SU-DHL-6 (cell line): ENCODE results near the gene KMT5B.

ENCODE experiments used
- H2AFZ ChIP-seq: fragments of 200-600 bp; sonication (generic); 2 replicates; pipeline ENCODE4 v1.6.1; 2014; ENCODE audit warnings: low read depth, mild to moderate bottlenecking, moderate library complexity, mixed read lengths, antibody characterized with exemption, low read length; ENCODE audit not compliant: severe bottlenecking
- H3F3A ChIP-seq: fragments of 200-600 bp; shearing (Covaris generic); 2 replicates; pipeline ENCODE4 v1.6.0; 2016; ENCODE audit warnings: antibody characterized with exemption, mild to moderate bottlenecking; ENCODE audit not compliant: insufficient read depth
- H3K27ac ChIP-seq: fragments of 200-600 bp; sonication (generic); 2 replicates; pipeline ENCODE4 v1.5.1; 2016; ENCODE audit warnings: low read depth, mild to moderate bottlenecking, low read length, moderate library complexity, mixed read lengths
- H3K27me3 ChIP-seq: fragments of 200-600 bp; sonication (generic), shearing (Covaris generic); 2 replicates; pipeline ENCODE4 v1.6.0; 2014; ENCODE audit warnings: mild to moderate bottlenecking, low read length
- H3K36me3 ChIP-seq: fragments of 200-600 bp; sonication (generic); 2 replicates; pipeline ENCODE4 v1.6.1; 2014; ENCODE audit warnings: mild to moderate bottlenecking, low read length, mixed read lengths
- H3K4me2 ChIP-seq: fragments of 300-600, 200-600 bp; shearing (Covaris generic), sonication (generic); 2 replicates; pipeline ENCODE4 v1.6.0; 2014; ENCODE audit warnings: low read length, low read depth, mild to moderate bottlenecking; ENCODE audit not compliant: poor library complexity, severe bottlenecking
- H3K4me3 ChIP-seq: fragments of 200-600 bp; sonication (generic); 2 replicates; pipeline ENCODE4 v1.5.1; 2014; ENCODE audit warnings: antibody characterized with exemption, low read length, mild to moderate bottlenecking, mixed read lengths; ENCODE audit not compliant: insufficient read depth, poor library complexity, severe bottlenecking
- H3K79me2 ChIP-seq: fragments of 200-600 bp; sonication (generic); 2 replicates; pipeline ENCODE4 v1.6.1; 2014; ENCODE audit warnings: mild to moderate bottlenecking, low read length, moderate library complexity; ENCODE audit not compliant: insufficient read depth
- H3K9ac ChIP-seq: fragments of 200-600 bp; sonication (generic); 2 replicates; pipeline ENCODE4 v1.7.0; 2014; ENCODE audit warnings: mild to moderate bottlenecking, low read length
- H3K9me2 ChIP-seq: fragments of 200-600 bp; sonication (generic); replicated peaks from 2 replicates; pipeline ENCODE4 v1.6.1; 2014; ENCODE audit warnings: low read length; ENCODE audit not compliant: insufficient read depth
- H3K9me3 ChIP-seq: fragments of 200-600 bp; sonication (generic); 2 replicates; pipeline ENCODE4 v1.6.1; 2014; ENCODE audit warnings: low read length, mixed read lengths; ENCODE audit not compliant: insufficient read depth
- H4K20me1 ChIP-seq: fragments of 200-600 bp; sonication (generic); 2 replicates; pipeline ENCODE4 v1.6.1; 2014; ENCODE audit warnings: low read depth, mild to moderate bottlenecking, antibody characterized with exemption, low read length, moderate library complexity, mixed read lengths
- EZH2phosphoT487 ChIP-seq: fragments of 200-600 bp; sonication (generic), shearing (Covaris generic); conservative IDR thresholded peaks from 2 replicates; pipeline ENCODE4 v1.6.1; 2018; ENCODE audit warnings: mild to moderate bottlenecking, antibody characterized with exemption, low read length, moderate library complexity, mixed read lengths
- TF ChIP-seq, protein P1 (sequence below): fragments of 200-600 bp; sonication (generic); IDR thresholded peaks from one replicate; pipeline ENCODE4 v1.5.1; 2017; ENCODE audit warnings: antibody characterized with exemption, mild to moderate bottlenecking, low read length, moderate library complexity; ENCODE audit not compliant: insufficient read depth, poor library complexity, severe bottlenecking

KMT5B gene

DNA sequence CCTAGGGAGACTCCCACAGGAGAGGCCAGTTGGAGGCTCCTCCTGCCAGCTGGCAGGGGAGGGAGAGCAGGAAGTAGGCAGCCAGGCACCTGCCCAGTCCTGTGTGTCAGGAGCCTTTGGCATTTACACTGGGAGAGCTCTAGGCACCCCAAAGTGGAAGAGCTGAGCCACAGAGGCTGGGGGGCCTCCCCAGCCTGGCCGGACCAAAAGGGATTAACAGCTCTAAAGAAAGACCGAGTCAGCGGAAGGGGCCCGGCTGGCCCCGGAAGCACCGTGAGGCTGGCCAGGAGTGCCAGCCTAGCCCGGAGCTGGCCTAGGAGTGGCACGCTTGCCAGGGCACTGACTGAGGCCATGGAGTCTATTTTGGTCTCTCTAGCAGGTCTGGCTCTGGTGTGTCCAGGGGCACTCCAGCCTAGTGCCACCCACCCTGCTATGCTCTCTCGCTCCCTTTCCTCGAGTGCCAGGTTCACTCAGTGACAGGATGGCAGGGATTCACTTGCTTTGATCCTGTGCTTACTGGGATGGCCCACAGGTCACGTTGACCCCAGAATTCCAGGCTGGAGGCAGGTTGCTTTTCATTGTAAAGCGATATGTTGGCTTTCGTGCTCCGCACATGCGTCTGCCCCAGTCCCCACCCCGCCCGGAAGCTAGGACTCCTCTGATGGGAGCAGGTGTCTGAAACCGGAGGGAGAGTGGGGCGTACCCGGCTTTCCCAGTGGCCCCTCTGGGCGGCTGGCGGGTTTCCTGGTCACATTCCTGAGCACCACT lies 3.3 kb upstream of the KMT5B start:
- Histone ChIP-seq H3K27ac (no peak overlapping the region), H3K9me3 (no peaks in the 10 kb centered on the region), H2AFZ (no peak overlapping the region), H3K36me3 (no peaks in the 10 kb centered on the region), H3K79me2 (peaks cover 13% of the 10 kb centered on the region; the same call in 1 of the 2 replicates), H3K9ac (no peak overlapping the region), H3K4me2 (no peak overlapping the region), H3F3A (no peaks in the 10 kb centered on the region), H3K4me3 (no peak overlapping the region), H4K20me1 (0 out of 2 replicates have a peak, but pooled peaks cover 4% of the 10 kb centered on the region), H3K27me3 (no peaks in the 10 kb centered on the region), H3K9me2 (no peaks in the 10 kb centered on the region)
- TF ChIP-seq, protein P1, sequence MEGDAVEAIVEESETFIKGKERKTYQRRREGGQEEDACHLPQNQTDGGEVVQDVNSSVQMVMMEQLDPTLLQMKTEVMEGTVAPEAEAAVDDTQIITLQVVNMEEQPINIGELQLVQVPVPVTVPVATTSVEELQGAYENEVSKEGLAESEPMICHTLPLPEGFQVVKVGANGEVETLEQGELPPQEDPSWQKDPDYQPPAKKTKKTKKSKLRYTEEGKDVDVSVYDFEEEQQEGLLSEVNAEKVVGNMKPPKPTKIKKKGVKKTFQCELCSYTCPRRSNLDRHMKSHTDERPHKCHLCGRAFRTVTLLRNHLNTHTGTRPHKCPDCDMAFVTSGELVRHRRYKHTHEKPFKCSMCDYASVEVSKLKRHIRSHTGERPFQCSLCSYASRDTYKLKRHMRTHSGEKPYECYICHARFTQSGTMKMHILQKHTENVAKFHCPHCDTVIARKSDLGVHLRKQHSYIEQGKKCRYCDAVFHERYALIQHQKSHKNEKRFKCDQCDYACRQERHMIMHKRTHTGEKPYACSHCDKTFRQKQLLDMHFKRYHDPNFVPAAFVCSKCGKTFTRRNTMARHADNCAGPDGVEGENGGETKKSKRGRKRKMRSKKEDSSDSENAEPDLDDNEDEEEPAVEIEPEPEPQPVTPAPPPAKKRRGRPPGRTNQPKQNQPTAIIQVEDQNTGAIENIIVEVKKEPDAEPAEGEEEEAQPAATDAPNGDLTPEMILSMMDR: no peak
- no peak for TF ChIP-seq EZH2phosphoT487

DNA sequence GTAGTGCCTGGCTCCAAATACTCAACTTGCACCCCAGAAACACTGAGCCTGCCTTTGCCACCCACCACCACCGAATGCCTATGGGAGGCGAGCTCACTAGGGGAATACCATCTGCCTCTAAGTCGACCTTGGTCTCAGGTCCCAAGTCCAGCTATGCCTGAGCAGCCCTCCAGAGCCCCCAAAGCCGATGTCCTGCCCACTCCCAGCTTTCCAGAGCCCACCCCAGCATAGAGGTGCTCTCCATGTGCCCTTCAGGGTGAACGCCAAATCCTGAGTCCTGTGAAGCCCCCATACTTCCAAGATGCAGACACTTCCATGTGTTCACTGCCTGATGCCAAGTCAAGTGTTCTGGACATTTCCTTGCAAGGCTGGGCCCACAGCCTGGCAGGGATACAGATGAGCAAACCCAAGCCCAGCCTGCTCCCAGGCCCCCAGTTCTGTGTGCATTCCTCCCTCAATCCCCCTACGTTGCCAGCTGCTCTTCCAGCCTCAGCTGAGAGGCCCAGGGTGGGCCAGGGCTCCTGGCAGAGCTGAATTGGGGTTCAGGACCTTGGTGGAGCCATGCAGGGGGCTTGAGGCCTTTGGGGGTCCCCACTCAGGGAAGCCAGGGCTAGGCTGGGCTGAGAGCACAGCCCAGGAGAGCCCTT lies 2.6 kb upstream of the KMT5B start:
- Histone ChIP-seq H3K27ac (no peak overlapping the region), H3K4me3 (no peak overlapping the region), H3K4me2 (no peak overlapping the region), H3K36me3 (no peaks in the 10 kb centered on the region), H3K9ac (no peak overlapping the region), H3K9me3 (no peaks in the 10 kb centered on the region), H2AFZ (no peak overlapping the region), H3K27me3 (no peaks in the 10 kb centered on the region), H3K9me2 (no peaks in the 10 kb centered on the region), H3K79me2 (peaks cover 20% of the 10 kb centered on the region), H3F3A (no peaks in the 10 kb centered on the region), H4K20me1 (0 out of 2 replicates have a peak, but pooled peaks cover 9% of the 10 kb centered on the region)
- no peak for TF ChIP-seq EZH2phosphoT487
- TF ChIP-seq, protein P1: no peak

- TF ChIP-seq, protein P1: no peak
- no peak for TF ChIP-seq EZH2phosphoT487
- Histone ChIP-seq H3K9me2 (no peaks in the 10 kb centered on the region), H2AFZ (no peak overlapping the region), H3F3A (no peaks in the 10 kb centered on the region), H3K9me3 (no peaks in the 10 kb centered on the region), H4K20me1 (0 out of 2 replicates have a peak, but pooled peaks cover 10% of the 10 kb centered on the region), H3K4me2 (no peak overlapping the region), H3K79me2 (peaks cover 25% of the 10 kb centered on the region), H3K9ac (no peak overlapping the region), H3K4me3 (no peak overlapping the region), H3K27ac (no peak overlapping the region), H3K36me3 (no peaks in the 10 kb centered on the region), H3K27me3 (no peaks in the 10 kb centered on the region)
These were observed 2.0 kb upstream of the KMT5B start for GRCh38 chr11:68215087-68215445.
